Parathyroid adenoma (tissue), 2 donors: ENCODE measurements around the gene PXDC1.
"Not testable (repeated sequence)": the region's sequence is repeated elsewhere in the genome, so short reads cannot be mapped to it uniquely, and the experiment has no call there.

Source experiments
- H2AFZ ChIP-seq: fragments of 300-600 bp; sonication (generic); one replicate; pipeline ENCODE4 v1.7.0; 2017; ENCODE audit warnings: antibody characterized with exemption, mild to moderate bottlenecking
- H3K27ac ChIP-seq: fragments of 300-600 bp; sonication (generic); one replicate; pipeline ENCODE4 v1.7.0; 2017
- H3K27me3 ChIP-seq: fragments of 300-600 bp; sonication (generic); one replicate; pipeline ENCODE4 v1.7.0; 2017; ENCODE audit warnings: low read length; ENCODE audit not compliant: control insufficient read depth, insufficient read depth
- H3K36me3 ChIP-seq: fragments of 300-600 bp; sonication (generic); one replicate; pipeline ENCODE4 v1.7.0; 2017; ENCODE audit warnings: low read length; ENCODE audit not compliant: control insufficient read depth, insufficient read depth
- H3K4me1 ChIP-seq: fragments of 300-600 bp; sonication (generic); one replicate; pipeline ENCODE4 v1.7.0; 2017; ENCODE audit warnings: control low read depth
- H3K4me2 ChIP-seq: fragments of 300-600 bp; sonication (generic); one replicate; pipeline ENCODE4 v1.7.0; 2017; ENCODE audit warnings: low read length
- H3K4me3 ChIP-seq: fragments of 300-600 bp; sonication (generic); one replicate; pipeline ENCODE4 v1.7.0; 2017; ENCODE audit warnings: low read depth, low read length
- H3K79me2 ChIP-seq: fragments of 300-600 bp; sonication (generic); one replicate; pipeline ENCODE4 v1.7.0; 2017; ENCODE audit warnings: control low read depth
- H3K9ac ChIP-seq: fragments of 300-600 bp; sonication (generic); one replicate; pipeline ENCODE4 v1.7.0; 2017; ENCODE audit warnings: mild to moderate bottlenecking
- H3K9me3 ChIP-seq: fragments of 300-600 bp; sonication (generic); one replicate; pipeline ENCODE4 v1.7.0; 2017; ENCODE audit warnings: low read length; ENCODE audit not compliant: control insufficient read depth
- CTCF ChIP-seq: fragments of 300-600 bp; sonication (generic); IDR thresholded peaks from one replicate; pipeline ENCODE4 v1.7.0; 2017; ENCODE audit warnings: antibody characterized with exemption, mild to moderate bottlenecking
- donor health status: primary hyperparathyroidism.

PXDC1 gene

DNA sequence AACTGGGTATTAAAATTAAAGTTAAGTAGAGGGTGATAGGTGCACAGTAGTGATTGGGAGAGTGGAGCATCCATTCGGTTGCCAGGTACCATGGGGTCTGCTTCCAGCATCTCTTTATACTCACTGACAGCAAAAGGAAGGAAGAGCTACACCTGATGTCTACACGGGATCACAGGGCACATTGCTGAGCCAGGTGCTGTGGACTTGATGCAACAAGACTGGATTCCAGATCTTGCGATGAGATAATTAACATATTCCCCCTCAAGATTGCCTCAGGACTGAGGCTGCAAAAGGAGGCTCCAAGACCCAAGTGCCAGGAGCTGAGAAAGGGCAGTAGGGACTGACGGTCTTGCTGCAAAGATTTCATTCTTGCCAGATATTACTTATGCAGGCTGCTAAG is 72.6 kb downstream of the PXDC1 start:
- no peaks in the 10 kb centered on the region for H3K27me3 ChIP-seq
- no peak for TF ChIP-seq CTCF

DNA sequence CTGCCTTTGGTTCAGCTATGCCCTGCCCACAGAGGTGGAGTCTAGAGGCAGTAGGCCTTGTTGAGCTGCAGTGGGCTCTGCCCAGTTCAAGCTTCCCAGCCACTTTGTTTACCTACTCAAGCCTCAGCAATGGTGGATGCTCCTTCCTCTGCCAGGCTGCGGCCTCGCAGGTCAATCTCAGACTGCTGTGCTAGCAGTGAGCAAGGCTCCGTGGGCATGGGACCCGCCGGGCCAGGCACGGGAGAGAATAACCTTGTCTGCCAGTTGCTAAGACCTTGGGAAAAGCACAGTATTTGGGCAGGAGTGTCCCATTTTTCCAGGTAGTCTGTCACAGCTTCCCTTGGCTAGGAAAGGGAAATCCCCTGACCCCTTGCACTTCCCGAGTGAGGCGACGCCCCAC is 73.8 kb downstream of the PXDC1 start:
- H3K79me2 ChIP-seq, H3K4me3 ChIP-seq, H3K36me3 ChIP-seq, H3K27me3 ChIP-seq, H3K4me1 ChIP-seq, H3K9ac ChIP-seq, H2AFZ ChIP-seq, H3K4me2 ChIP-seq, H3K27ac ChIP-seq, H3K9me3 ChIP-seq: not testable (repeated sequence)

More for the DNA sequence above, 72.6 kb downstream of the PXDC1 start:
- Histone ChIP-seq H3K4me1 (no peaks in the 10 kb centered on the region), H3K9me3 (peaks cover 2% of the 10 kb centered on the region), H3K27ac (no peak overlapping the region), H3K4me2 (no peak overlapping the region), H3K9ac (no peak overlapping the region), H3K36me3 (no peaks in the 10 kb centered on the region), H3K79me2 (no peaks in the 10 kb centered on the region), H2AFZ (no peak overlapping the region), H3K4me3 (no peak overlapping the region)

DNA sequence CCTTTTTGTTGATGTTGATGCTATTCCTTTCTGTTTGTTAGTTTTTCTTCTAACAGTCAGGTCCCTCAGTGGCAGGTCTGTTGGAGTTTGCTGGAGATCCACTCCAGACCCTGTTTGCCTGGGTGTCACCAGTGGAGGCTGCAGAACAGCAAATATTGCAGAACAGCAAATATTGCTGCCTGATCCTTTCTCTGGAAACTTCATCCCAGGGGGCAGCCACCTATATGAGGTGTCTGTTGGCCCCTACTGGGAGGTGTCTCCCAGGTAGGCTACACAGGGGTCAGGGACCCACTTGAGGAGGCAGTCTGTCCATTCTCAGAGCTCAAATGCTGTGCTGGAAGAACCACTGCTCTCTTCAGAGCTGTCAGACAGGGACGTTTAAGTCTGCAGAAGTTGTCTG is 74.2 kb downstream of the PXDC1 start:
- H3K4me2 ChIP-seq, H3K9me3 ChIP-seq, H3K27ac ChIP-seq: not testable (repeated sequence)

More for the DNA sequence above, 74.2 kb downstream of the PXDC1 start:
- H3K4me1 ChIP-seq, H3K36me3 ChIP-seq, H3K79me2 ChIP-seq, H3K9ac ChIP-seq, H3K4me3 ChIP-seq, H3K27me3 ChIP-seq, H2AFZ ChIP-seq: not testable (repeated sequence)
